Subcutaneous abdominal adipose tissue (tissue), 5 donors: ENCODE measurements around the gene PPP2R3B.
"Not testable (repeated sequence)": the region's sequence is repeated elsewhere in the genome, so short reads cannot be mapped to it uniquely, and the experiment has no call there.

Source experiments
- H3K27ac ChIP-seq: one replicate; pipeline ENCODE4 v1.7.0; 2013; ENCODE audit warnings: low read depth, mild to moderate bottlenecking, inconsistent platforms, low read length, moderate library complexity
- H3K27me3 ChIP-seq, 5 donors: one replicate each; pipeline ENCODE4 v1.7.0; 2013; ENCODE audit warnings: low read length in 5 of 5, inconsistent platforms in 1 of 5; ENCODE audit not compliant: control insufficient read depth in 5 of 5, insufficient read depth in 4 of 5
- H3K36me3 ChIP-seq, 5 donors: one replicate each; pipeline ENCODE4 v1.7.0; 2013; ENCODE audit warnings: low read length in 5 of 5; ENCODE audit not compliant: control insufficient read depth in 5 of 5, insufficient read depth in 5 of 5
- H3K4me1 ChIP-seq, 5 donors: one replicate each; pipeline ENCODE4 v1.7.0; 2013; ENCODE audit warnings: low read length in 5 of 5, mild to moderate bottlenecking in 3 of 5, moderate library complexity in 1 of 5; ENCODE audit not compliant: control insufficient read depth in 5 of 5, insufficient read depth in 5 of 5
- H3K4me3 ChIP-seq, 5 donors: one replicate each; pipeline ENCODE4 v1.7.0; 2013; ENCODE audit warnings: low read length in 5 of 5, low read depth in 1 of 5
- H3K9ac ChIP-seq, 5 donors: one replicate each; pipeline ENCODE4 v1.7.0; 2013; ENCODE audit warnings: low read length in 5 of 5, mild to moderate bottlenecking in 4 of 5, moderate library complexity in 3 of 5
- H3K9me3 ChIP-seq, 5 donors: one replicate each; pipeline ENCODE4 v1.7.0; 2013; ENCODE audit warnings: low read length in 5 of 5; ENCODE audit not compliant: control insufficient read depth in 5 of 5
- donor health status: healthy.
- donor health status: healthy.
- donor health status: healthy.
- donor health status: healthy.
- donor health status: healthy.

PPP2R3B gene

GRCh38 chrX:427812-428725 lies 41.4 kb upstream of the PPP2R3B start:
- Histone ChIP-seq H3K9me3 (peaks cover 0 to 3% (median 0%) of the 10 kb centered on the region in 5 donors), H3K4me3 (peak overlapping the region in 3 of 5 donors; percentile 32 to 53 (median 40)), H3K36me3 (no peaks in the 10 kb centered on the region), H3K27ac (no peak overlapping the region), H3K27me3 (peaks cover 17 to 28% (median 22%) of the 10 kb centered on the region in 5 donors), H3K9ac (no peak overlapping the region), H3K4me1 (peaks cover 0 to 6% (median 5%) of the 10 kb centered on the region in 5 donors)

- no peaks in the 10 kb centered on the region for H3K36me3 ChIP-seq
- peaks cover 17 to 31% (median 25%) of the 10 kb centered on the region in 5 donors for H3K27me3 ChIP-seq
- no peak overlapping the region for H3K4me3 ChIP-seq
- no peak overlapping the region for H3K27ac ChIP-seq
- H3K9me3 ChIP-seq, result peaks cover 0 to 3% (median 0%) of the 10 kb centered on the region in 5 donors
- H3K4me1 ChIP-seq, result peaks cover 0 to 6% (median 5%) of the 10 kb centered on the region in 5 donors
- H3K9ac ChIP-seq, result no peak overlapping the region
Measured at GRCh38 chrX:426881-427280, 40.2 kb upstream of the PPP2R3B start.

GRCh38 chrX:425056-425455 lies 38.3 kb upstream of the PPP2R3B start:
- Histone ChIP-seq H3K9ac (no peak overlapping the region), H3K9me3 (peaks cover 0 to 3% (median 0%) of the 10 kb centered on the region in 5 donors), H3K4me1 (peaks cover 0 to 6% (median 5%) of the 10 kb centered on the region in 5 donors), H3K36me3 (no peaks in the 10 kb centered on the region), H3K27ac (no peak overlapping the region), H3K4me3 (no peak overlapping the region), H3K27me3 (peaks cover 13 to 31% (median 18%) of the 10 kb centered on the region in 5 donors)

- Histone ChIP-seq H3K4me3 (no peak overlapping the region), H3K27me3 (peaks cover 3 to 9% (median 6%) of the 10 kb centered on the region in 5 donors), H3K4me1 (no peaks in the 10 kb centered on the region), H3K36me3 (no peaks in the 10 kb centered on the region), H3K9me3 (peaks cover 0 to 3% (median 0%) of the 10 kb centered on the region in 5 donors), H3K9ac (no peak overlapping the region), H3K27ac (no peak overlapping the region)
Measured at GRCh38 chrX:421646-422391, 35.1 kb upstream of the PPP2R3B start.

GRCh38 chrX:420496-421223 lies 34.0 kb upstream of the PPP2R3B start:
- Histone ChIP-seq H3K4me1 (no peaks in the 10 kb centered on the region), H3K9ac (no peak overlapping the region), H3K4me3 (no peak overlapping the region), H3K9me3 (peaks cover 0 to 3% (median 0%) of the 10 kb centered on the region in 5 donors), H3K27ac (no peak overlapping the region), H3K27me3 (peaks cover 0 to 7% (median 2%) of the 10 kb centered on the region in 5 donors), H3K36me3 (no peaks in the 10 kb centered on the region)

- H3K9me3 ChIP-seq, result peaks cover 0 to 3% (median 0%) of the 10 kb centered on the region in 5 donors
- no peaks in the 10 kb centered on the region for H3K36me3 ChIP-seq
- H3K27ac ChIP-seq, result no peak overlapping the region
- no peak overlapping the region for H3K4me3 ChIP-seq
- no peak overlapping the region for H3K9ac ChIP-seq
- peaks cover 0 to 4% (median 2%) of the 10 kb centered on the region in 5 donors for H3K27me3 ChIP-seq
- no peaks in the 10 kb centered on the region for H3K4me1 ChIP-seq
Measured at GRCh38 chrX:418927-419729, 32.4 kb upstream of the PPP2R3B start.

- not testable (repeated sequence) for H3K9me3 ChIP-seq, H3K9ac ChIP-seq, H3K27me3 ChIP-seq, H3K36me3 ChIP-seq, H3K4me3 ChIP-seq, H3K27ac ChIP-seq
- peaks cover 0 to 10% (median 0%) of the 10 kb centered on the region in 5 donors for H3K4me1 ChIP-seq
Measured at GRCh38 chrX:415498-415897, 28.8 kb upstream of the PPP2R3B start.

- peak overlapping the region in 3 of 5 donors; percentile 14 to 48 (median 29) for H3K4me3 ChIP-seq
- H3K4me1 ChIP-seq, result peaks cover 0 to 10% (median 0%) of the 10 kb centered on the region in 5 donors
- no peaks in the 10 kb centered on the region for H3K36me3 ChIP-seq
- H3K9ac ChIP-seq, result peak overlapping the region in 2 of 5 donors; percentile 30 to 48
- H3K27me3 ChIP-seq, result peaks cover 0 to 6% (median 0%) of the 10 kb centered on the region in 5 donors
- H3K27ac ChIP-seq, result no peak overlapping the region
- no peaks in the 10 kb centered on the region for H3K9me3 ChIP-seq
Measured at GRCh38 chrX:413322-414201, 26.9 kb upstream of the PPP2R3B start.
